HepG2 (cell line): ENCODE measurements around the gene FXN. TPM values are rescaled to one million over a fixed set of nuclear protein-coding genes. Genes with fewer than 3 reads are reported as not detected.

Source experiments
- ATAC-seq: fragments of 200-7000 bp; cut with Tn5 transposase; 3 replicates; pipeline ENCODE4 v1.9.1; 2020; ENCODE audit warnings: mild to moderate bottlenecking, moderate library complexity
- BruUV-seq: library from RNA; stranded (reverse); fragments of 400-500 nt; replicated peaks from 2 replicates; lab custom pipeline; 2021; lab: Mats Ljungman, UMichigan
- CTCF ChIA-PET: fragments of 300-600 bp; formaldehyde crosslinking; extraction: SDS; loops from one replicate; lab custom pipeline; 2021; ENCODE audit warnings: low total read pairs, inconsistent platforms, low intra/inter-chr PET ratio; lab: Yijun Ruan, JAX
- POLR2A ChIA-PET: fragments of 350-600 bp; sonication (Branson Sonifier 250); formaldehyde crosslinking; loops from one replicate; lab custom pipeline; 2020; ENCODE audit warnings: antibody characterized with exemption, inconsistent platforms; lab: Yijun Ruan, JAX
- DNase-seq: peaks from one replicate; pipeline ENCODE4 v3.0.0-alpha.2; 2015; ENCODE audit warnings: low spot score
- FAIRE-seq: peaks from 3 replicates; lab custom pipeline; 2011; peaks lifted over from hg19 to GRCh38; lab: Jason Lieb, UNC
- H2AFZ ChIP-seq: one replicate; pipeline ENCODE4 v1.6.1; 2011; ENCODE audit warnings: low read length, inconsistent platforms
- H3K27ac ChIP-seq: fragments of 300-600 bp; 3 replicates; pipeline ENCODE4 v1.8.0; 2011; ENCODE audit warnings: mixed run types, mild to moderate bottlenecking, mixed read lengths, low read length, inconsistent platforms; ENCODE audit not compliant: insufficient read depth; ENCODE audit errors: extremely low read length
- H3K27me3 ChIP-seq, 2 experiments: fragments of 200-600 bp in 1 of 2; 2 replicates in 1 of 2; 3 replicates in 1 of 2; pipeline versions ENCODE4 v1.6.0 to v1.8.0; 2011; ENCODE audit warnings: low read length in 2 of 2, mild to moderate bottlenecking in 2 of 2, moderate library complexity in 2 of 2, inconsistent platforms in 1 of 2; ENCODE audit not compliant: insufficient read depth in 2 of 2, control insufficient read depth in 1 of 2
- H3K36me3 ChIP-seq, 2 experiments: fragments of 200-600 bp in 1 of 2; replicated peaks in 1 of 2; 2 replicates in 1 of 2; 3 replicates in 1 of 2; pipeline versions ENCODE4 v1.5.1 to v1.8.0; 2011; ENCODE audit warnings: low read length in 2 of 2, inconsistent platforms in 1 of 2; ENCODE audit not compliant: insufficient read depth in 2 of 2, control insufficient read depth in 1 of 2
- H3K4me1 ChIP-seq: 2 replicates; pipeline ENCODE4 v1.5.1; 2012; ENCODE audit warnings: low read length, inconsistent platforms; ENCODE audit not compliant: insufficient read depth
- H3K4me2 ChIP-seq: 2 replicates; pipeline ENCODE4 v1.6.0; 2011; ENCODE audit warnings: low read depth, low read length, inconsistent platforms
- H3K4me3 ChIP-seq, 3 experiments: fragments of 200-600 bp in 1 of 3; sonication (generic), shearing (Covaris generic) in 1 of 3; replicated peaks in 1 of 3; 2 replicates each; pipeline ENCODE4 v1.5.1; 2011 to 2016; ENCODE audit warnings: low read length in 3 of 3, inconsistent platforms in 2 of 3, low read depth in 2 of 3, mild to moderate bottlenecking in 2 of 3, control low read depth in 1 of 3, mixed read lengths in 1 of 3; ENCODE audit not compliant: insufficient read depth in 1 of 3
- H3K79me2 ChIP-seq: one replicate; pipeline ENCODE4 v1.6.1; 2011; ENCODE audit warnings: low read length, inconsistent platforms; ENCODE audit not compliant: insufficient read depth
- H3K9ac ChIP-seq: 2 replicates; pipeline ENCODE4 v1.6.0; 2011; ENCODE audit warnings: mild to moderate bottlenecking, low read depth, low read length, inconsistent platforms; ENCODE audit not compliant: insufficient read depth
- H3K9me3 ChIP-seq: 2 replicates; pipeline ENCODE4 v1.5.1; 2012; ENCODE audit warnings: mild to moderate bottlenecking, low read length
- H4K20me1 ChIP-seq: 2 replicates; pipeline ENCODE4 v1.6.0; 2011; ENCODE audit warnings: inconsistent platforms, mild to moderate bottlenecking, low read length, moderate library complexity; ENCODE audit not compliant: insufficient read depth
- CC2D1A ChIP-seq: sonication (generic); formaldehyde crosslinking; IDR thresholded peaks from 2 replicates; pipeline ENCODE4 v1.8.1; 2023; ENCODE audit warnings: mild to moderate bottlenecking, missing genetic modification reagents
- DNMT1 ChIP-seq: sonication (generic); formaldehyde crosslinking; IDR thresholded peaks from 2 replicates; pipeline ENCODE4 v1.5.1; 2020; ENCODE audit warnings: mild to moderate bottlenecking, missing genetic modification reagents
- MAFF ChIP-seq: IDR thresholded peaks from 2 replicates; pipeline ENCODE4 v1.6.1; 2011; ENCODE audit warnings: low read depth, low read length, improper control_type of control experiment
- MAFK ChIP-seq, 2 experiments: IDR thresholded peaks in 1 of 2; conservative IDR thresholded peaks in 1 of 2; 2 replicates each; pipeline ENCODE4 v1.6.1; 2011; ENCODE audit warnings: improper control_type of control experiment in 2 of 2, low read length in 2 of 2
- NFE2L2 ChIP-seq: fragments of 150-350 bp; IDR thresholded peaks from 2 replicates; pipeline ENCODE4 v1.6.1; 2014; ENCODE audit warnings: low read length
- NR3C1 ChIP-seq: sonication (generic); formaldehyde crosslinking; IDR thresholded peaks from 2 replicates; pipeline ENCODE4 v1.4.0; 2020; ENCODE audit warnings: missing genetic modification reagents
- PAWR ChIP-seq: sonication (generic); formaldehyde crosslinking; IDR thresholded peaks from 2 replicates; pipeline ENCODE4 v1.4.0; 2020; ENCODE audit warnings: missing genetic modification reagents, mild to moderate bottlenecking, borderline replicate concordance
- RBFOX2 ChIP-seq: fragments of 200-400 bp; formaldehyde crosslinking; IDR thresholded peaks from 2 replicates; pipeline ENCODE4 v1.6.1; 2017; ENCODE audit warnings: low read depth, mild to moderate bottlenecking, low read length
- RERE ChIP-seq: IDR thresholded peaks from 2 replicates; pipeline ENCODE4 v1.6.1; 2016; ENCODE audit warnings: low read depth, missing genetic modification reagents, missing compliant biosample characterization
- SMAD9 ChIP-seq: sonication (generic); formaldehyde crosslinking; IDR thresholded peaks from 2 replicates; pipeline ENCODE4 v1.5.1; 2020; ENCODE audit warnings: mild to moderate bottlenecking, missing genetic modification reagents
- TAF15 ChIP-seq: fragments of 200-400 bp; formaldehyde crosslinking; IDR thresholded peaks from one replicate; pipeline ENCODE4 v1.6.1; 2018; ENCODE audit warnings: mild to moderate bottlenecking, low read depth, low read length; ENCODE audit not compliant: poor library complexity, severe bottlenecking
- ZFP90 ChIP-seq: sonication (generic); formaldehyde crosslinking; IDR thresholded peaks from 2 replicates; pipeline ENCODE4 v1.8.0; 2022; ENCODE audit warnings: missing genetic modification reagents, mild to moderate bottlenecking, inconsistent platforms, borderline replicate concordance
- ZNF180 ChIP-seq: sonication (generic); formaldehyde crosslinking; IDR thresholded peaks from 2 replicates; pipeline ENCODE4 v1.4.0; 2020; ENCODE audit warnings: low read depth, missing genetic modification reagents, borderline replicate concordance
- ZNF570 ChIP-seq: sonication (generic); formaldehyde crosslinking; IDR thresholded peaks from 2 replicates; pipeline ENCODE4 v1.4.0; 2020; ENCODE audit warnings: mild to moderate bottlenecking, missing genetic modification reagents, borderline replicate concordance
- ZNF878 ChIP-seq: sonication (generic); formaldehyde crosslinking; IDR thresholded peaks from 2 replicates; pipeline ENCODE4 v1.8.1; 2023; ENCODE audit warnings: mild to moderate bottlenecking, missing genetic modification reagents, moderate library complexity
- WGBS: methylation state at CpG from one replicate; pipeline ENCODE4 v1.1.6; 2017; ENCODE audit warnings: low lambda C conversion rate; 5-methylcytosine and 5-hydroxymethylcytosine counted together
- in situ Hi-C: cut with HindIII; loops from 2 replicates; pipeline ENCODE4 v1.10.0; 2017; ENCODE audit warnings: low pct_unique_long_range_greater_than_20kb; ENCODE audit not compliant: extremely low pct_ligation_motif_present
- intact Hi-C: fragments of 100-400 bp; cut with micrococcal nuclease; formaldehyde crosslinking; loops from one replicate; pipeline ENCODE4 v1.10.0; 2022; ENCODE audit not compliant: unreplicated experiment
- polyA plus RNA-seq, 8 experiments: library from polyadenylated mRNA; depleted of rRNA in 3 of 8; stranded (reverse) in 7 of 8; unstranded in 1 of 8; fragments of >200 nt; fragmentation: Illumina TruSeq in 4 of 8; extraction: Trizol in 4 of 8; gene quantifications; 2 replicates each; pipeline versions ENCODE4 v1.2.1 to v1.2.3, GENCODE V29; 2011 to 2016; ENCODE audit warnings: low read depth in 4 of 8, missing spikeins in 1 of 8, mixed read lengths in 1 of 8; ENCODE audit not compliant: insufficient read depth in 1 of 8
- total RNA-seq, 5 experiments: library from RNA; depleted of rRNA; stranded (reverse); fragments of >200 nt; fragmentation: Illumina TruSeq; extraction: Trizol; gene quantifications; 2 replicates each; pipeline ENCODE4 v1.2.3, GENCODE V29; 2016; ENCODE audit warnings: low read depth in 1 of 5

Gene FXN
- total and polyA plus RNA-seq, 2 of the 13 experiments (the other 11 are each of a cell fraction or from before 2014, with no cell fraction given), result 24.1 to 26.0 TPM

GRCh38 chr9:69134412-69134811 is 98.9 kb downstream of the FXN start:
- ChIA-PET CTCF (no interaction called here), POLR2A (interaction anchor here (0.6 kb wide), 1 partner anchor 12 kb away, joined by 3 read pairs; no protein-coding TSS in a partner anchor)
- WGBS, result 96% methylated on average over 6 of the region's 6 CpGs
- no peak for FAIRE-seq
- no TSS peak for BruUV-seq
- Histone ChIP-seq H3K27ac (no peak overlapping the region), H3K36me3 (peaks cover 20 to 61% of the 10 kb centered on the region in 2 experiments), H3K4me3 (no peak overlapping the region), H3K4me1 (peaks cover 57% of the 10 kb centered on the region), H4K20me1 (peaks cover 58% of the 10 kb centered on the region), H3K4me2 (no peak overlapping the region), H3K79me2 (peaks cover 91% of the 10 kb centered on the region), H2AFZ (no peak overlapping the region), H3K9me3 (no peaks in the 10 kb centered on the region), H3K27me3 (no peaks in the 10 kb centered on the region), H3K9ac (no peak overlapping the region)
- DNase-seq, result no peak
- in situ Hi-C loops, result no loop called here
- no peak for ATAC-seq
- intact Hi-C loops, result no loop called here
- no peak for TF ChIP-seq NR3C1 (CRISPR knock-in tag)
- TF ChIP-seq RBFOX2, result 0 out of 2 replicates have a peak, but pooled peaks have one; percentile 5

- CTCF ChIA-PET, result no interaction called here
- intact Hi-C loops (no loop called here), in situ Hi-C loops (no loop called here)
- FAIRE-seq, result no peak
- no peaks in the 10 kb centered on the region for H3K9me3 ChIP-seq
- peaks cover 90% of the 10 kb centered on the region for H3K79me2 ChIP-seq
- 94% methylated on average over 2 of the region's 2 CpGs for WGBS
- no peak overlapping the region for H3K4me2 ChIP-seq
- BruUV-seq, result no TSS peak
- POLR2A ChIA-PET, result interaction anchor here (1.6 kb wide), 1 partner anchor 14 kb away, joined by 7 read pairs; no protein-coding TSS in a partner anchor
- no peaks in the 10 kb centered on the region for H3K27me3 ChIP-seq
- no peak for DNase-seq
- peaks cover 47% of the 10 kb centered on the region for H4K20me1 ChIP-seq
- no peak overlapping the region for H2AFZ ChIP-seq
- H3K27ac ChIP-seq, result no peak overlapping the region
- H3K4me1 ChIP-seq, result peaks cover 52% of the 10 kb centered on the region
- no peak for ATAC-seq
- peak; percentile 62 to 87 for TF ChIP-seq MAFK (conservative IDR thresholded peaks at IDR 0.05 in 1 of 2, IDR thresholded peaks at IDR 0.05 in 1 of 2; ENCODE audit: low read length in 2 of 2)
- no peak for TF ChIP-seq PAWR (CRISPR knock-in tag)
- no peak for TF ChIP-seq ZNF878 (CRISPR knock-in tag)
- no peak for TF ChIP-seq DNMT1
- TF ChIP-seq RERE, result no peak
- TF ChIP-seq ZFP90 (CRISPR knock-in tag), result no peak
- TF ChIP-seq CC2D1A, result no peak
- peak; percentile 72 for TF ChIP-seq MAFF
- no peak for TF ChIP-seq NFE2L2
- TF ChIP-seq TAF15, result no peak
- no peak for TF ChIP-seq ZNF180 (CRISPR knock-in tag)
- no peak for TF ChIP-seq ZNF570 (CRISPR knock-in tag)
- no peak for TF ChIP-seq SMAD9
- no peak overlapping the region for H3K4me3 ChIP-seq
- H3K36me3 ChIP-seq, result peaks cover 24 to 73% of the 10 kb centered on the region in 2 experiments
- H3K9ac ChIP-seq, result no peak overlapping the region
Measured at GRCh38 chr9:69136185-69136584, 100.6 kb downstream of the FXN start.
